ENCODE results near the gene MUC2. TPM values are rescaled to one million over a fixed set of nuclear protein-coding genes. Genes with fewer than 3 reads are reported as not detected.

Gene MUC2
- total RNA-seq, 1 donor from 2014 or later: 1.8 TPM

DNA sequence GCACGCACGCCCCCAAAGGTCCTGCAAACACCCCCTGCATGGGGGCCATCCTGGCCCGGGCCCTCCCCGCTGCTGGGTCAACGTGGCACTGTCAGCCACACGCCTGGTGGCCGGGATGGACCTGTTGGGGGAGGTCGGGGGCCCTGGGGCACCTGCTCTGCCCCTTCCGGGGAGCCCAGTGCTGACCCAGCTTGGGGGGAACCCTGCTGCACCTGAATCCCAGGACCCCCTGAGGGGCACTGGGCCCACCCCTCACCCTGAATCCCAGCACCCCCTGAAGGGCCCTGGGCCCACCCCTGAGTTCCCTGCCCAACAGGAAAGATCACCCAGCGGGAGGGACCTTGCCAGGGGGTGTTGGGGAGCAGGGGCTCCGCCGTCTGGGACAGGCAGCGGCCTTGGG lies 37.7 kb upstream of the MUC2 start:
- no peak for DNase-seq

DNA sequence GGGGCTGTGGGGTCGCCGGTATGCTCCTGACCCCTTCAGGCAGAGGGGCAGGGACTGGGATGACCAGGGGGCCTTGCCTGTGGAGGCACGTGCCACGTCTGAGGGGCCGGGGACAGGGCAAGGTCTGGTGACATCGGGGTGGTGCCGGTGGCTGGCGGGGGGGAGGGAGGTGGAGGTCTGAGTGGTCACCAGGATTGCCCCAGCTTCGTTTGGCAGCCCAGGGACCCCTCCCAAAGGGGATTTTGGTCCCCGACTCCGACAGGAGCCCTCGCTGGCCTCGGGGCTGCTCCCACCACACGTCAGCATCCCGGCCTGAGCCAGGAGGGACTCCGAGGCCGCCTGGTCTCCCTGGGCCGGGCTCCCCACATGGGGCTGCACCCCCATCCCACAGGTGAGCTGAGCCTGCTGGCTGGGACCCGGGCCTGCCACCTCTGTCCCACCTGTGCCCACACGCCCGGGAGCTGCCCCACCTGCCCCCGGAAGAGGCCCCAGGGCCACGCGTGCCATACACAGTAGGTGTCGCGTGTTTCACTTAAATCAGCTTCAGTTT lies 37.1 kb upstream of the MUC2 start:
- DNase-seq: no peak

DNA sequence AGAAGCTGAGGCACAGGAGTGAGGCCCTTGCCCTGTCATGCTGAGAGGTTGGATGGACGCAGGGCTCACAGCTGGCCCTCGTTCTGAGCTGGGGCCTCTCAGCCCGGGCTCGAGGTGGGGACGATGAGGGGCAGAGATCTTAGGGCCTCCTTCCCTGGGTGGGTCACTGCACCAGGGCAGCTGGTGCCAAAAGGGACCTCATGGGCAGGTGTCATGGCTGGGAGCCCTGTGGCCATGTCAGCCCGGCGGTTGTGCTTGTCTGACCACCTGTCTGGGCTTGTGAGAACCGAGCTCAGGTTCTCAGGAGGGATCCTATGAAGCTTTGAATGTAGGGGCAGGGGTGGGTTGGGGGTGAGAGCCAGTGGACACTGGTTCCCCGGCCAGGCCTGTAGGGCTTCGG lies 36.3 kb upstream of the MUC2 start:
- no peak for DNase-seq

DNA sequence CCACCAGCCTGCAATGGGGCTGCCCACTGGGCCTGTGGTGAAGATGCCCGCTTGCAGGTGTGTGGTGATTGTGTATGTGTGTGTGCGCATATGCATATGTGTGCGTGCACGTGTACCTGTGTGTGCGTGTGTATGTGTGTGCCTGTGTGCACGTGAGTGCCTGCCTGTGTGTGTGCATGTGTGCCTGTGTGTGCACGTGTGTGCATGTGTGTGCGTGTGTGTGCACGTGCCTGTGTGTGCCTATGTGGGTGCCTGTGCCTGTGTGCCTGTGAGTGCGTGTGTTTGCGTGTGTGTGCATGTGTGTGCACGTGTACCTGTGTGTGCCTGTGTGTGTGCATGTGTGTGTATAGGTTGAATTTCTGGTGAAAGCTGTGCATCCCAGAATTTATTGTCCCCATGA lies 35.8 kb upstream of the MUC2 start:
- no peak for DNase-seq

DNA sequence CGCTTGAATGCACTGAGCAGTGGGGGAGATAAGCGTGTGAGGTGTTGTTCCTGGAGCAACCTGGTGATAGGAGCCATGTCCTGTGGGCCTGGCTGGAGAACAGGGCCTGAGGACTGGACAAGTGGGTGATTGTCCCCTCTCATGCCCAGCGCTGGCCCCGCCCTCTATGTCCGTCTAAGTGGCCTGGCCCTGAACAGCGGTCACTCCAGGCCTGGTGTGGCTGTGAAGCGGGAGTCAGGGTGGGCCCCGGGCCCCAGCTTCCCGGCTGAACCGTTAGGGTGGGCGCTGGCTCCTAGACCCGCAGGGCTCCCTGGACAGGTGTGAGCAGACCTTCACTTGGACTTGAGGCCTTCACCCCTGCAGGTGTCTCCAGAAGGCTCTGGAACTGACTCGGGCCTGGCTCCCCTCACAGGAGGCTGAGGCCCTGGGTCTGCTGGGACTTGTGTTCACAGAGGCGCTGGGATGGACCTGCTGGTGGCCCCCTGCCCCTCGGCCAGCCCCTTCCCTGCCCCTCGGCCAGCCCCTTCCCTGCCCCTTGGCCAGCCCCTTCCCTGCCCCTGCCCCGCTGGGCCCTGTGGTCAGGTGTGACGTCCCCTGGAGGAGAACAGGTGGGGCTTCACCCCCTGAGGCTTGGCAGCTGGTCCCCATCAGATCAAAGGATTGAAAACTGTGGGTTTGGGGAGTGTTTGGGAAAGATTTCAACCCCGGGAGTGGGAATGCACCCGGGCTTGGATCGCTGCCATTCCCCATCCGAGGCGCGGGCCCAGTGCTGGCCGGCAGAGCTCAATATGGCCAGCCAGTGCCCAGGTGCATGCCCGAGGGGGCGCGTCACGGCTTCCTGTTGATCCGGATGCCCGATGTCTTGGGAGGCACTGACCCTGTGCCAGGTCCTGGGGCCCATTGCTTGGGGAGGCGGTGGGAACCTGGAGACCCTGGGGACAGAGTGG lies 34.9 kb upstream of the MUC2 start:
- no peak for DNase-seq

- DNase-seq: no peak
These were observed 34.1 kb upstream of the MUC2 start for GRCh38 chr11:1040428-1041148.

- no peak for DNase-seq
These were observed 33.6 kb upstream of the MUC2 start for GRCh38 chr11:1041149-1041467.

DNA sequence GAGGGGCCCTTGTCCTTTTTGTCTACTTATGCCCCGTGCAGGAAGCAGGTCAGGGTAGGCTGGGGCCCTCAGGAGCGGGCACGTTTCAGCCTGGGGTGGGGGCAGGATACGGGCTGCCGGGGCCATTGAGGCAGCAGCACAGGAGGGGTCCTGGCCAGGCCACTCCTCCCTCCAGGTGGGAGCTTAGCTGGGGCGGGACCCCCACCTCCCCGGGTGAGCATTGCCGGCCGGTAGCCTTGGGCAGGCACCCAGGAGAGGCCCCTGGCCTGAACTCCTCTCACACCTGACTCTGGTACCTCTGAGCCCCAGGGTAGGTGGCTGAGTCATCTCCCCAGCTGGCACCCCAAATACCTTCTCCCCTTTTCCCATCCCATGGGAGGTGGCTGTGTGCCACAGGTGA lies 33.2 kb upstream of the MUC2 start:
- DNase-seq: no peak

DNA sequence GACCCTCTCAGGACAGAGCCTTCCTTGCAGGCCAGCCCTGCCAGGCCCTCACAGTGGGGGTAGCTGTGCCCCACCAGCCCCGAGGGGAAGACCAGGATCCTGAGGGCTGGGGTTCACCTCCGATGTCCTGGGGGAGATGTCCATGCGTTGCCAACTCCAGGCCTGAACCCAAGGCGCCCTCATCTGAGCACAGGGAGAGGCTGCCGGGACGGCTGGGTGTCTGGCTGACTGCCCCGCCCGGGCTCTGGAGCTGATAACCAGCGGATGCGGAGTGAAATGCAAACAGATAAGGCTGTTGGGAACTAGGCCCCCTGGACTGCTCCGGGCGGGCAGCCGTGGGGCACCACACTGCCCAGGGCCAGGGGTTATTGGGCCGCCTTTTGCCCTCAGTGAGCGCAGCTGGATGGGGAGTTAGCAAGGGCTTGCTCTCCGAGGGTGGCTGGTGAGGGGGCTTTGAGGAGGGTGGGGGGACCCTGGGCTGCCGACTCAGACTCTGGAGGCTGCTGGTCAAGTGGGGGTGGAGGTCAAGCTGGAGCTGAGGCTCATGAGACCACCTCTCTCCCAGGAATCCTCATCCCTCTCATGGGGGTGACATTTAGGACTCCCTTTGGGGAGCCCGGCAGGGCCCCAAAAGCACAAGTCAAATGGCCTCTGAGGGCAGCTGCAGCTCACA lies 32.6 kb upstream of the MUC2 start:
- no peak for DNase-seq

DNA sequence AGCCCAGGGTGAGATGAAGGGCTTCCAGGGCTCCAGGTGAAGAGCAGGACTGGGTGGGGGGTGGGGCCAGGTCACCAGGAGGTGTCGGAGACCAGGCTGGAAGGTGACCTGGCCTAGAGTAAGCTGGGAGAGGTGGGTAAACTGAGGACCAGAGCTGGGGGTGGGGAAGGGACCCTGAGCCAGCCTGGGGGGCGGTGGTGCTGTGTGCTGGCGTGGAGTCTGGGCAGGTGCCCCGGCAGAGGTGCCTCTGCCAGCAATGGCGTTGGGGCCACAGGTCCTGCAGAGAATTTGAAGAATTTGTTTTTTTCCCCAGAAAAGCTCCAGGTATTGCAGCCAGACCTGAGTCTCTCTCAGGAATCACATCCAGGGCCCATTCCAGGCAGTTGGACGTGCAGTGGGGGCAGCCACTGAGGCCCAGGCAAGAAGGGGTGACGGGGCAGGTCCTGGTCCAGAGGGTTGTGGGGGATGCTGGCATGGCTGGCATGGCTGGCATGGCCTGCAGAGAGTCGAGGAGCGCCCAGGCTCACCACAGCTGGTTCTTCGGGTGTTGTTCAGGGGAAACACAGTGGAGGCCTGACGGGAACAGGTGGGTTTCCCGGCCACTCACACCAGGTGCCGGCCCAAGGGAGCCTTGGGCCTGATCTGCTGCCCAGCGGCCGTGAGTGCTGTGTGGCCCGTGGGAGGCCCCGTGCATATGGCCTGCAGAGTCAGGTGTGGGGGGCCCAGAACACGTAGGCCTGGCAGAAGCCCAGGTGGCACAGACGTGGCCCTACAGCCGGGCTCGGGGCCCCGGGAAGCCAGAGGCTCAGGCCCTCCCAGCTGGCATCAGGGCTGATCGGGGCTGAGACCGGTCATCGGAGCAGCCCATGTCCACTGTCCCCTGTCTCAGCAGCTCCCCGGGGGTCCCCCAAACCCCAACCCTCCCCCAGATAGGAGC lies 31.8 kb upstream of the MUC2 start:
- no peak for DNase-seq

DNA sequence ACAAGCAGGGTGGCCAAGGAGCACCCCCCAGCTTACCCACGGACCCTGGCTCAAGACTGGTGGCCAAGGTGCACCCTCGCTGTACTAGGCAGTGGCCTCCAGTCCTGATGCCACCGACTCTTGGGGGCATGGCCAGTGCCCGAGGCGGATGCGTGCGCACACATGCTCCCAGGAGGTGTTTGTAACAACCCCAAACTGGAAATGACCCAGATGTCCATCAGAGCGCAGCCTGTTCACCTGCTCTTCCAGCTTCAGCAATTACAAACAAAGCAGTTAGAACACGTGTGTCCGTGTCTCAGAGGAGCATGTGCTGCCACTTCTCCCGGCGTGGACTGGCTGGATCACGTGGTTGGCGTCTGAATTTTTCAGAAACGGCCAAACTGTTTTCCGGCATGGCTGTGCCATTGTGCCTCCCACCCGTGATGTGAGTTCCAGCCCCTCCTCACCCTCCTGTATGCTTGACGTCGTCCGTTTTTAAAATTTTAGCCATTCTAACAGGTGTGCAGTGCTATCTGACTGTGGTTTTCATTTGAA lies 31.0 kb upstream of the MUC2 start:
- no peak for DNase-seq

GRCh38 chr11:1044160-1044559 lies 30.5 kb upstream of the MUC2 start:
- no peak for DNase-seq

GRCh38 chr11:1047595-1048156 lies 27.0 kb upstream of the MUC2 start:
- no peak for DNase-seq

GRCh38 chr11:1048375-1049070 lies 26.2 kb upstream of the MUC2 start:
- no peak for DNase-seq

DNA sequence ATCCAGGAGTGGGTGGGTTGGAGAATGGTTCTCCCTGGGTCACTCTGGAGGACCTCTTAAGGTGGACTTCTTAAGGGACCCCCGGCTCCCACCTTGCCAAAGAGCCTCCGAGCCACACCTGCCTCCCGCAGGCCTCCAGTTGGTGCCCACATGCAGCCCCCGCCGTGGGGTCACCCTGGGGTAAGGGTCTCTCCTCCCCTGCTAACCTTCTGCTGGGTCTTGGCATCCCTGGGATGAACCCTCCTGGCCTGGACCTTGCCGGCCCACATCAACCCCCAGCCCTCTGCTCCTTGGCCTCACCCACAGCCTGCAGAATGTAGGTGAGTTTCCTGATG lies 25.6 kb upstream of the MUC2 start:
- DNase-seq: no peak

GRCh38 chr11:1049431-1049891 lies 25.2 kb upstream of the MUC2 start:
- DNase-seq: peak; percentile 70

GRCh38 chr11:1049911-1050580 lies 24.6 kb upstream of the MUC2 start:
- no peak for DNase-seq

- peak; percentile 81 for DNase-seq
These were observed 23.9 kb upstream of the MUC2 start for GRCh38 chr11:1050581-1051355.
